Measurements from ENCODE around the gene HS6ST1.

DNA sequence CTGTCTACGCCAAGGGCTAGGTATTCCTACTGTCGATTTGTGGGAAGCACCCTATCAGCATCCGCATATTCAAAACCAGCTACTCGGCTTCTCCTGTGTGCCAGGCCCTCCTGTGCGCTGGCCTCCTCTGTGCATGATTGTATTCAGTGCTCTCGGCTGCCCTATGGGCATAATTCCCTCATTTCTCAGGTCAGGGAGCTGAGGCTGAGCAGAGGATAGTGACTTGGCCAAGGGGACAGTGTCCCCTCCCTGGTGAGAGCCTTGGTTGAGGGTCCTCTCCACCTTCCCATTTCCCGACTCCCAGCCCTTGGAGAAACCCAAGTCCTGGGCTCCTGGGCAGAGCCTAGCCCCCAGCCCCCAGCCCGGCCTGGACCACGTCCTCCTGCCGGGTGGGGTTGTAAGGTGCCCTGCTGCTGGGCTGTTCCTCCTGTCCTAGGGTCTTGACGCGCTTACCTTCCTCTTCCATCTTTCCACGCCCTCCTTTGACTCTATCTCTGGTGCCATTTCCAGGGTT is 6.3 kb upstream of the HS6ST1 start:
- TF ChIP-seq, protein P1, sequence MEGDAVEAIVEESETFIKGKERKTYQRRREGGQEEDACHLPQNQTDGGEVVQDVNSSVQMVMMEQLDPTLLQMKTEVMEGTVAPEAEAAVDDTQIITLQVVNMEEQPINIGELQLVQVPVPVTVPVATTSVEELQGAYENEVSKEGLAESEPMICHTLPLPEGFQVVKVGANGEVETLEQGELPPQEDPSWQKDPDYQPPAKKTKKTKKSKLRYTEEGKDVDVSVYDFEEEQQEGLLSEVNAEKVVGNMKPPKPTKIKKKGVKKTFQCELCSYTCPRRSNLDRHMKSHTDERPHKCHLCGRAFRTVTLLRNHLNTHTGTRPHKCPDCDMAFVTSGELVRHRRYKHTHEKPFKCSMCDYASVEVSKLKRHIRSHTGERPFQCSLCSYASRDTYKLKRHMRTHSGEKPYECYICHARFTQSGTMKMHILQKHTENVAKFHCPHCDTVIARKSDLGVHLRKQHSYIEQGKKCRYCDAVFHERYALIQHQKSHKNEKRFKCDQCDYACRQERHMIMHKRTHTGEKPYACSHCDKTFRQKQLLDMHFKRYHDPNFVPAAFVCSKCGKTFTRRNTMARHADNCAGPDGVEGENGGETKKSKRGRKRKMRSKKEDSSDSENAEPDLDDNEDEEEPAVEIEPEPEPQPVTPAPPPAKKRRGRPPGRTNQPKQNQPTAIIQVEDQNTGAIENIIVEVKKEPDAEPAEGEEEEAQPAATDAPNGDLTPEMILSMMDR (IDR thresholded peaks at IDR 0.05) = no peak
- TF ChIP-seq POLR2A (IDR thresholded peaks at IDR 0.05) = no peak

Measured in right lobe of liver (tissue), 4 donors.